GM12891 (cell line): ENCODE results near the gene DNAJC13.

Experiments used
- POLR2A ChIP-seq: IDR thresholded peaks from 2 replicates; pipeline ENCODE4 v1.6.1; 2011; ENCODE audit warnings: low read depth, low read length, control low read depth
- POLR2AphosphoS5 ChIP-seq: IDR thresholded peaks from 2 replicates; pipeline ENCODE4 v1.6.1; 2011; ENCODE audit warnings: low read depth, low read length, control low read depth
- POU2F2 ChIP-seq: IDR thresholded peaks from 2 replicates; pipeline ENCODE4 v1.6.1; 2011; ENCODE audit warnings: low read depth, mild to moderate bottlenecking, control low read depth, low read length, moderate library complexity
- TAF1 ChIP-seq: IDR thresholded peaks from 2 replicates; pipeline ENCODE4 v1.6.1; 2011; ENCODE audit warnings: low read depth, low read length, control low read depth

- TF ChIP-seq POLR2A (no peak), POLR2AphosphoS5 (no peak), TAF1 (no peak), POU2F2 (no peak)
These were observed 95.8 kb downstream of the DNAJC13 start for GRCh38 chr3:132513057-132513456.
